Subcutaneous abdominal adipose tissue (tissue), 5 donors: ENCODE measurements around the gene CUX1.

Source experiments
- H3K27ac ChIP-seq: one replicate; pipeline ENCODE4 v1.7.0; 2013; ENCODE audit warnings: low read depth, mild to moderate bottlenecking, inconsistent platforms, low read length, moderate library complexity
- H3K27me3 ChIP-seq, 5 donors: one replicate each; pipeline ENCODE4 v1.7.0; 2013; ENCODE audit warnings: low read length in 5 of 5, inconsistent platforms in 1 of 5; ENCODE audit not compliant: control insufficient read depth in 5 of 5, insufficient read depth in 4 of 5
- H3K36me3 ChIP-seq, 5 donors: one replicate each; pipeline ENCODE4 v1.7.0; 2013; ENCODE audit warnings: low read length in 5 of 5; ENCODE audit not compliant: control insufficient read depth in 5 of 5, insufficient read depth in 5 of 5
- H3K4me1 ChIP-seq, 5 donors: one replicate each; pipeline ENCODE4 v1.7.0; 2013; ENCODE audit warnings: low read length in 5 of 5, mild to moderate bottlenecking in 3 of 5, moderate library complexity in 1 of 5; ENCODE audit not compliant: control insufficient read depth in 5 of 5, insufficient read depth in 5 of 5
- H3K4me3 ChIP-seq, 5 donors: one replicate each; pipeline ENCODE4 v1.7.0; 2013; ENCODE audit warnings: low read length in 5 of 5, low read depth in 1 of 5
- H3K9ac ChIP-seq, 5 donors: one replicate each; pipeline ENCODE4 v1.7.0; 2013; ENCODE audit warnings: low read length in 5 of 5, mild to moderate bottlenecking in 4 of 5, moderate library complexity in 3 of 5
- H3K9me3 ChIP-seq, 5 donors: one replicate each; pipeline ENCODE4 v1.7.0; 2013; ENCODE audit warnings: low read length in 5 of 5; ENCODE audit not compliant: control insufficient read depth in 5 of 5
- donor health status: healthy.
- donor health status: healthy.
- donor health status: healthy.
- donor health status: healthy.
- donor health status: healthy.

The CUX1 gene

GRCh38 chr7:102248081-102248455 lies 430.6 kb downstream of the CUX1 start:
- Histone ChIP-seq H3K9ac (no peak overlapping the region), H3K9me3 (no peaks in the 10 kb centered on the region), H3K27me3 (no peaks in the 10 kb centered on the region), H3K4me3 (no peak overlapping the region), H3K36me3 (peaks cover 0 to 31% (median 8%) of the 10 kb centered on the region in 5 donors), H3K27ac (no peak overlapping the region), H3K4me1 (no peaks in the 10 kb centered on the region)

DNA sequence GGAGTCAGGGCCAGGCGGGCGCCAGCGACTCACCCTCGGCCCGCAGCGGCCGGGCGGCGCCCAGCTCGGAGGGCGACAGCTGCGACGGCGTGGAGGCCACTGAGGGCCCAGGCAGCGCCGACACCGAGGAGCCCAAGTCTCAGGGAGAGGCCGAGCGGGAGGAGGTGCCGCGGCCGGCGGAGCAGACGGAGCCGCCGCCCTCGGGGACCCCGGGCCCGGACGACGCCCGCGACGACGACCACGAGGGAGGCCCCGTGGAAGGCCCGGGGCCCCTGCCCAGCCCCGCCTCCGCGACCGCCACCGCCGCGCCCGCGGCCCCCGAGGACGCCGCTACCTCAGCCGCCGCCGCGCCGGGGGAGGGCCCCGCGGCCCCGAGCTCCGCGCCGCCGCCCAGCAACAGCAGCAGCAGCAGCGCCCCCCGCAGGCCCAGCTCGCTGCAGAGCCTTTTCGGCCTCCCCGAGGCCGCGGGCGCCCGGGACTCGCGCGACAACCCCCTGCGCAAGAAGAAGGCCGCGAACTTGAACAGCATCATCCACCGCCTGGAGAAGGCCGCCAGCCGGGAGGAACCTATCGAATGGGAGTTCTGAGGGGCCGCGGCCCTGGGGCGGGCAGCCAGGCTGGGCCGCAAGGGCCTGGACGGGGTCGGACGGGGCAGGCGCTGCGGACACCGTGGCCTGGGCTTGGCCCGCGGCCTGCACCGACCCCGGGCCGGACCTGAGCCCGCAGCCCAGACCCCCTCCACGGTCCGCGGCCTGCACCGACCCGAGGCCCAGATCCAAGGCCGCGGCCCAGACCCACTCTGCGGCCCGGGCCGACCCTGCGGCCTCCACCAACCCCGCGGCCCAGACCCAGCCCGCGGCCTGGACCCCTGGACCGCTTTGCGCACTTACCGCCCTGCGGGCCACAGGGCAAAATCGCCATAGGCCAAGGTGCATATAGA lies 431.3 kb downstream of the CUX1 start:
- H3K27ac ChIP-seq = no peak overlapping the region
- no peaks in the 10 kb centered on the region for H3K4me1 ChIP-seq
- H3K27me3 ChIP-seq = no peaks in the 10 kb centered on the region
- no peak overlapping the region for H3K9ac ChIP-seq
- H3K36me3 ChIP-seq = peaks cover 0 to 31% (median 8%) of the 10 kb centered on the region in 5 donors
- no peaks in the 10 kb centered on the region for H3K9me3 ChIP-seq
- H3K4me3 ChIP-seq = no peak overlapping the region

GRCh38 chr7:102251531-102252365 lies 434.3 kb downstream of the CUX1 start:
- Histone ChIP-seq H3K27ac (no peak overlapping the region), H3K27me3 (no peaks in the 10 kb centered on the region), H3K36me3 (peaks cover 0 to 18% (median 8%) of the 10 kb centered on the region in 5 donors), H3K9ac (no peak overlapping the region), H3K9me3 (no peaks in the 10 kb centered on the region), H3K4me1 (no peaks in the 10 kb centered on the region), H3K4me3 (no peak overlapping the region)

DNA sequence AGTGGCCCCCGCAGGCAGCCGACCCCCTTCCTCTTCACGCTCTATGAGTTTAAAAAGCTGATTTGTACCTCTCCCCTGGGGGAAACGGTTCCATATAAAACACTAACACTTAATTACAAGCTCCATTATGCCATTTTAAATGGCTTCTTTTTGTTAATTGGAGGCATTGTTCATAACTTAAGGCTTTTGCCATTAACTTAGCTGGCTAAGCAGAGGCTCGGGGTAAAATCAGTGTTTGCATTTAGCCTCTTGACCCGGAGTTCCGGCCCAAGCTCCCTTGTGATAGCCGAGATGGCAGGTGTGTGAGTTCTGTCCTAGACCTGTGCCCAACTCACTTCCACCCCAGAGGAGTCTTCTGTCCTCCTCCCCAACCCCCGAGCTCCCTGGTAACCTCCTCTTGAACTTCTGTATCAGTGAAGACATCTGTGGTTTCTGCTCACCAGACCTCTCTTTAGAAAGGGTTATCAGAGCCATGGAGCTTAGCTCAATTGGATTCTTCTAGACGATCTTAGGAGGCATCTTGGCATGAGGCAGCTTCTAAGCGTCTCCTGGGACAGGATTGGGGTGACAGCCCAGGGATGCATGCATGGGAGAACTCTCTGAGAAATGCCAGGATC lies 435.0 kb downstream of the CUX1 start:
- Histone ChIP-seq H3K4me3 (no peak overlapping the region), H3K9ac (no peak overlapping the region), H3K9me3 (no peaks in the 10 kb centered on the region), H3K36me3 (peaks cover 0 to 18% (median 5%) of the 10 kb centered on the region in 5 donors), H3K27me3 (no peaks in the 10 kb centered on the region), H3K4me1 (no peaks in the 10 kb centered on the region), H3K27ac (no peak overlapping the region)

- H3K4me3 ChIP-seq = no peak overlapping the region
- H3K9ac ChIP-seq = no peak overlapping the region
- H3K36me3 ChIP-seq = peaks cover 0 to 15% (median 5%) of the 10 kb centered on the region in 5 donors
- H3K4me1 ChIP-seq = no peaks in the 10 kb centered on the region
- H3K9me3 ChIP-seq = no peaks in the 10 kb centered on the region
- H3K27me3 ChIP-seq = no peaks in the 10 kb centered on the region
- no peak overlapping the region for H3K27ac ChIP-seq
These were observed 435.9 kb downstream of the CUX1 start for GRCh38 chr7:102253066-102253972.

DNA sequence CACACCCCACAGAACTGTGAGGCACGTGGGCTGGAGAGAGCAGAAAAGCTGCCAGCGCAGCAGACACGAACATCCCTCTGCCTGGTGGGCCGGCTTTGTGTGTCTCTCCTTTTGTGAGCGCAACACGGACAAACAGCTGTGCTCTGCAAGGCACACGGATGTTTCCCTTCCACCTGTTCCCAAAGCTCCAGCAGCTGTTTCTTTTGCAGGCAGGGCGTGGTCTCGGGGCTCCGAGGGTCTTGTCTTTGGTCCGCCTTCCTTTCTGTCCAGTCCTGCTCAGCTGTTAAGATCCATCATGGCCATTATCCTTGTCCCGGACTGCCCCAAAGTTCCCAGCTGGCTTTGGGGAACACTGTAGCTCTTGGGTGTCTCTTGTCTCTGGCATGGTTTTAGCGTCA lies 436.5 kb downstream of the CUX1 start:
- no peak overlapping the region for H3K4me3 ChIP-seq
- no peaks in the 10 kb centered on the region for H3K27me3 ChIP-seq
- peaks cover 0 to 11% (median 5%) of the 10 kb centered on the region in 5 donors for H3K36me3 ChIP-seq
- no peak overlapping the region for H3K27ac ChIP-seq
- H3K4me1 ChIP-seq = no peaks in the 10 kb centered on the region
- no peak overlapping the region for H3K9ac ChIP-seq
- no peaks in the 10 kb centered on the region for H3K9me3 ChIP-seq

GRCh38 chr7:102254521-102254920 lies 437.1 kb downstream of the CUX1 start:
- Histone ChIP-seq H3K4me1 (no peaks in the 10 kb centered on the region), H3K9ac (no peak overlapping the region), H3K9me3 (no peaks in the 10 kb centered on the region), H3K27ac (no peak overlapping the region), H3K4me3 (no peak overlapping the region), H3K36me3 (peaks cover 0 to 6% (median 4%) of the 10 kb centered on the region in 5 donors), H3K27me3 (no peaks in the 10 kb centered on the region)

- no peak overlapping the region for H3K9ac ChIP-seq
- H3K27me3 ChIP-seq = no peaks in the 10 kb centered on the region
- H3K4me1 ChIP-seq = no peaks in the 10 kb centered on the region
- H3K4me3 ChIP-seq = no peak overlapping the region
- H3K36me3 ChIP-seq = peaks cover 0 to 1% (median 0%) of the 10 kb centered on the region in 5 donors
- no peak overlapping the region for H3K27ac ChIP-seq
- no peaks in the 10 kb centered on the region for H3K9me3 ChIP-seq
These were observed 438.1 kb downstream of the CUX1 start for GRCh38 chr7:102255501-102255900.

DNA sequence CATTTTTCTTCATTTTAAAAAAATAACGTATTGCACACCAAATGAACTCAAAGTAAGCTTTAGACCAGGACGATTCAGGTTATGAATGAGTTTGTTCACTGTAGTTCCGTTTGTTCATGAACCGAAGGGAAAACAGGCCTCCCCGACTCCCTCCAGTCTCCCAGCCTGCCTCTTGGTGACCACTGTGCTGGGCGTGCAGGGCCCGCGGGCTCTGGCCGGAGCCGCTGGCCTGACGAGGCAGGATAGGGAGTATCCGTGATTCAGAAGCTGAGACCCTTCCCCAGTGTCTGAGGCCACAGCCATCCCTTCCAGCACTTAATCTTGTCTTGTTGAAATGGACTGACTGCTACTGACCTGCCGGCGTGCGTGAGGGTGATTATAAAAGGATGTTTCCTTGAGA lies 438.5 kb downstream of the CUX1 start:
- no peaks in the 10 kb centered on the region for H3K27me3 ChIP-seq
- no peak overlapping the region for H3K9ac ChIP-seq
- no peak overlapping the region for H3K4me3 ChIP-seq
- H3K4me1 ChIP-seq = no peaks in the 10 kb centered on the region
- no peak overlapping the region for H3K27ac ChIP-seq
- H3K9me3 ChIP-seq = no peaks in the 10 kb centered on the region
- no peaks in the 10 kb centered on the region for H3K36me3 ChIP-seq
